ENCODE results near the gene C1QTNF1. TPM values are rescaled to one million over a fixed set of nuclear protein-coding genes. Genes with fewer than 3 reads are reported as not detected.

The C1QTNF1 gene
- total RNA-seq, 1 experiment from 2014 or later = 18.6 TPM

GRCh38 chr17:79082311-79083190 lies 58.6 kb downstream of the C1QTNF1 start:
- no peaks in the 10 kb centered on the region for H3K79me2 ChIP-seq (ENCODE audit: low read length)
- TF ChIP-seq EZH2 (IDR thresholded peaks at IDR 0.05; ENCODE audit: low read length, unreplicated experiment) (no peak), CTCF (conservative IDR thresholded peaks at IDR 0.05; ENCODE audit: low read depth, low read length) (peak; percentile 98), EZH2phosphoT487 (IDR thresholded peaks at IDR 0.05; ENCODE audit: borderline replicate concordance, low read length) (no peak)
- DNase-seq = peak; percentile 73
- peak; percentile 66 for ATAC-seq
- no peaks in the 10 kb centered on the region for H3K4me1 ChIP-seq (ENCODE audit: insufficient read depth, low read length)
- no peaks in the 10 kb centered on the region for H3K27me3 ChIP-seq (ENCODE audit: low read length)
- no peaks in the 10 kb centered on the region for H3K9me2 ChIP-seq (replicated peaks; ENCODE audit: low read length)
- no peak overlapping the region for H2AFZ ChIP-seq (ENCODE audit: low read length)
- no peak overlapping the region for H3K9ac ChIP-seq (ENCODE audit: low read length)
- no peaks in the 10 kb centered on the region for H3K9me3 ChIP-seq (ENCODE audit: low read length)
- H4K20me1 ChIP-seq (ENCODE audit: low read length) = 0 out of 2 replicates have a peak, but pooled peaks cover 9% of the 10 kb centered on the region
- ChIA-PET POLR2A (ENCODE audit: unreplicated experiment) (no interaction called here), CTCF (interaction anchor here (0.6 kb wide), 1 partner anchor 37 kb away, joined by 4 read pairs; no protein-coding TSS in a partner anchor)
- H3F3A ChIP-seq (ENCODE audit: low read length, unreplicated experiment) = no peaks in the 10 kb centered on the region
- H3K27ac ChIP-seq (ENCODE audit: low read length) = no peak overlapping the region
- intact Hi-C loops (cut with micrococcal nuclease) = loop anchor here (1.0 kb wide), 3 partner anchors 17 to 63 kb away; no protein-coding TSS in a partner anchor
- H3K4me2 ChIP-seq (ENCODE audit: low read length) = no peak overlapping the region
- peaks cover 35% of the 10 kb centered on the region; the same call in 1 of the 2 replicates for H3K36me3 ChIP-seq (ENCODE audit: low read depth, low read length)
- no TSS peak for BruUV-seq (replicated peaks)
- H3K4me3 ChIP-seq (ENCODE audit: low read length) = no peak overlapping the region

GRCh38 chr17:79083191-79083971 lies 59.4 kb downstream of the C1QTNF1 start:
- Histone ChIP-seq H3K9me2 (replicated peaks; ENCODE audit: low read length) (no peaks in the 10 kb centered on the region), H2AFZ (ENCODE audit: low read length) (no peak overlapping the region), H3K27me3 (ENCODE audit: low read length) (no peaks in the 10 kb centered on the region), H3K9me3 (ENCODE audit: low read length) (no peaks in the 10 kb centered on the region), H3K4me3 (ENCODE audit: low read length) (no peak overlapping the region), H3K9ac (ENCODE audit: low read length) (no peak overlapping the region), H3K27ac (ENCODE audit: low read length) (no peak overlapping the region), H3K36me3 (ENCODE audit: low read depth, low read length) (peaks cover 31% of the 10 kb centered on the region; the same call in 1 of the 2 replicates), H3F3A (ENCODE audit: low read length, unreplicated experiment) (no peaks in the 10 kb centered on the region), H3K4me2 (ENCODE audit: low read length) (no peak overlapping the region), H3K79me2 (ENCODE audit: low read length) (no peaks in the 10 kb centered on the region), H4K20me1 (ENCODE audit: low read length) (0 out of 2 replicates have a peak, but pooled peaks cover 9% of the 10 kb centered on the region), H3K4me1 (ENCODE audit: insufficient read depth, low read length) (no peaks in the 10 kb centered on the region)
- intact Hi-C loops (cut with micrococcal nuclease) = no loop called here
- BruUV-seq (replicated peaks) = no TSS peak
- POLR2A ChIA-PET (ENCODE audit: unreplicated experiment) = no interaction called here
- TF ChIP-seq EZH2phosphoT487 (IDR thresholded peaks at IDR 0.05; ENCODE audit: borderline replicate concordance, low read length) (no peak), CTCF (conservative IDR thresholded peaks at IDR 0.05; ENCODE audit: low read depth, low read length) (no peak), EZH2 (IDR thresholded peaks at IDR 0.05; ENCODE audit: low read length, unreplicated experiment) (no peak)
- CTCF ChIA-PET = interaction anchor here (1.0 kb wide), 1 partner anchor 18 kb away, joined by 3 read pairs; no protein-coding TSS in a partner anchor
- no peak for ATAC-seq
- no peak for DNase-seq

Measured in PC-3 (cell line).